Uterus (tissue), 2 donors: ENCODE data around the gene KRTAP5-3.

Experiments used
- POLR2A ChIP-seq, 2 donors: fragments of 450-650 bp; IDR thresholded peaks; one replicate each; pipeline ENCODE4 v1.6.1; 2016; ENCODE audit warnings: antibody characterized with exemption in 2 of 2, mild to moderate bottlenecking in 1 of 2, moderate library complexity in 1 of 2
- TF ChIP-seq, protein P1 (sequence below), 4 experiments: fragments of 200-600 bp in 2 of 4; fragments of 450-650 bp in 2 of 4; sonication (generic) in 2 of 4; IDR thresholded peaks; one replicate each; pipeline ENCODE4 v1.5.1; 2016 to 2019; ENCODE audit warnings: antibody characterized with exemption in 4 of 4, mild to moderate bottlenecking in 2 of 4, moderate library complexity in 1 of 4

DNA sequence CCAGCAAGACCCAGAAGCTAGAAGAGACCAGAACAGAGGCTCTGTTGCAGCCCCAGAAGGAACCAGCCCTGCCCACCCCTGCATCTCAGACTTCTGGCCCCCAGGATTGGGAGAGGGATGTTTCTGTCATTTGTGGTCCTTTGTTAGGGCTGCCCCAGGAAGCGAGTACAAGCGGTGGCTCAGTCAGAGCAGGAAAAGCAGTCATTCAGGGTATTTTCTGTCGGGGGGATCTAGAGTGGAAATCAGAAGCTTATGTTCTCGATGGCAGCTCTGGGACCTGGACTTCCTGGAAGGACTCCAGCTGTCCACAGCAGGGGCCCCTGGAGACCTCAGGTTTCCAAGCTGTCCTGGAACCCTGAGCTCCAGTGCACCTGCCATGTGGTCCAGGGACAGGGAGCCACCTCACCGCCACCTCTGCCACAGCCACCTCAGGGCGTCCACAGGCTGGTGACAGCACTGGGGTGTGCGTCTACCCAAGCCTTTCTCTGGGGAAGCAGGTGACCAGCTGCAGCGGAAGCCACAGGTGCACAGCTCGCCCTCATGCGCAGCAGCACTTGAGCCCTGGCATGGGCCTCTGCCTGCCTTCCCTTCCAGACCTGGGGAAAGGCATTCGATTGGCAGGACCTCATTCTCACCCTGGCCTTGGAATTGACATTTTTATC is 23.9 kb upstream of the KRTAP5-3 start:
- TF ChIP-seq POLR2A (IDR thresholded peaks at IDR 0.05) = no peak
- TF ChIP-seq, protein P1, sequence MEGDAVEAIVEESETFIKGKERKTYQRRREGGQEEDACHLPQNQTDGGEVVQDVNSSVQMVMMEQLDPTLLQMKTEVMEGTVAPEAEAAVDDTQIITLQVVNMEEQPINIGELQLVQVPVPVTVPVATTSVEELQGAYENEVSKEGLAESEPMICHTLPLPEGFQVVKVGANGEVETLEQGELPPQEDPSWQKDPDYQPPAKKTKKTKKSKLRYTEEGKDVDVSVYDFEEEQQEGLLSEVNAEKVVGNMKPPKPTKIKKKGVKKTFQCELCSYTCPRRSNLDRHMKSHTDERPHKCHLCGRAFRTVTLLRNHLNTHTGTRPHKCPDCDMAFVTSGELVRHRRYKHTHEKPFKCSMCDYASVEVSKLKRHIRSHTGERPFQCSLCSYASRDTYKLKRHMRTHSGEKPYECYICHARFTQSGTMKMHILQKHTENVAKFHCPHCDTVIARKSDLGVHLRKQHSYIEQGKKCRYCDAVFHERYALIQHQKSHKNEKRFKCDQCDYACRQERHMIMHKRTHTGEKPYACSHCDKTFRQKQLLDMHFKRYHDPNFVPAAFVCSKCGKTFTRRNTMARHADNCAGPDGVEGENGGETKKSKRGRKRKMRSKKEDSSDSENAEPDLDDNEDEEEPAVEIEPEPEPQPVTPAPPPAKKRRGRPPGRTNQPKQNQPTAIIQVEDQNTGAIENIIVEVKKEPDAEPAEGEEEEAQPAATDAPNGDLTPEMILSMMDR (IDR thresholded peaks at IDR 0.05) = no peak
